Upper lobe of left lung (tissue), 6 donors: Measurements from ENCODE around the gene SAMD8. TPM values are rescaled to one million over a fixed set of nuclear protein-coding genes. Genes with fewer than 3 reads are reported as not detected.

Experiments
- ATAC-seq, 2 donors: fragments of 200-7000 bp; cut with Tn5 transposase; one replicate each; pipeline ENCODE4 v1.9.1; 2022; ENCODE audit warnings: mild to moderate bottlenecking in 2 of 2, moderate library complexity in 2 of 2; ENCODE audit not compliant: low FRiP score in 2 of 2
- DNase-seq, 2 donors: peaks; one replicate each; pipeline ENCODE4 v3.0.0-alpha.2; 2019 to 2020
- H3K27ac ChIP-seq, 4 donors: fragments of 200-600 bp; sonication (generic); one replicate each; pipeline ENCODE4 v1.5.1; 2016 to 2019
- H3K27me3 ChIP-seq, 4 donors: fragments of 200-600 bp; sonication (generic); one replicate each; pipeline ENCODE4 v1.5.1; 2017 to 2019
- H3K36me3 ChIP-seq, 4 donors: fragments of 200-600 bp; sonication (generic); one replicate each; pipeline ENCODE4 v1.5.1; 2016 to 2019
- H3K4me1 ChIP-seq, 4 donors: fragments of 200-600 bp; sonication (generic); one replicate each; pipeline ENCODE4 v1.5.1; 2018 to 2019
- H3K4me3 ChIP-seq, 4 donors: fragments of 200-600 bp; sonication (generic); one replicate each; pipeline ENCODE4 v1.5.1; 2017 to 2019; ENCODE audit warnings: mild to moderate bottlenecking in 2 of 4, moderate library complexity in 1 of 4
- H3K9me3 ChIP-seq, 4 donors: fragments of 200-600 bp; sonication (generic); one replicate each; pipeline ENCODE4 v1.5.1; 2018 to 2019
- CTCF ChIP-seq, 6 experiments: fragments of 450-650 bp in 4 of 6; fragments of 200-600 bp in 2 of 6; sonication (generic) in 2 of 6; IDR thresholded peaks; one replicate each; pipeline ENCODE4 v1.5.1; 2016 to 2019; ENCODE audit warnings: antibody characterized with exemption in 6 of 6
- EP300 ChIP-seq, 4 donors: sonication (generic); formaldehyde crosslinking; IDR thresholded peaks; one replicate each; pipeline ENCODE4 v1.5.1; 2017; ENCODE audit warnings: antibody characterized with exemption in 4 of 4, control low read depth in 2 of 4
- POLR2A ChIP-seq, 4 donors: fragments of 450-650 bp; IDR thresholded peaks; one replicate each; pipeline ENCODE4 v1.5.1; 2016 to 2017; ENCODE audit warnings: antibody characterized with exemption in 4 of 4, mild to moderate bottlenecking in 2 of 4
- POLR2AphosphoS5 ChIP-seq, 2 donors: sonication (generic); formaldehyde crosslinking; IDR thresholded peaks; one replicate each; pipeline ENCODE4 v1.5.1; 2017; ENCODE audit warnings: antibody characterized with exemption in 2 of 2
- WGBS, 2 donors: methylation state at CpG; one replicate each; pipeline ENCODE4 v1.1.5; 2017 to 2018; 5-methylcytosine and 5-hydroxymethylcytosine counted together
- total RNA-seq, 6 donors: library from RNA; depleted of rRNA in 4 of 6; stranded (reverse); fragments of >200 nt in 4 of 6; gene quantifications; one replicate each; pipeline versions ENCODE4 v1.1.0 to v1.2.1, GENCODE V29; 2016 to 2021
- donor health status: DM: no; HTN: no; CAD: no; lungs with moderate emphysema.
- donor health status: DM: no; HTN: yes; CAD: no; lungs with severe emphysema.

The SAMD8 gene
- total RNA-seq, 6 donors from 2014 or later: 8.4 to 36.2 (median 18.0) TPM

DNA sequence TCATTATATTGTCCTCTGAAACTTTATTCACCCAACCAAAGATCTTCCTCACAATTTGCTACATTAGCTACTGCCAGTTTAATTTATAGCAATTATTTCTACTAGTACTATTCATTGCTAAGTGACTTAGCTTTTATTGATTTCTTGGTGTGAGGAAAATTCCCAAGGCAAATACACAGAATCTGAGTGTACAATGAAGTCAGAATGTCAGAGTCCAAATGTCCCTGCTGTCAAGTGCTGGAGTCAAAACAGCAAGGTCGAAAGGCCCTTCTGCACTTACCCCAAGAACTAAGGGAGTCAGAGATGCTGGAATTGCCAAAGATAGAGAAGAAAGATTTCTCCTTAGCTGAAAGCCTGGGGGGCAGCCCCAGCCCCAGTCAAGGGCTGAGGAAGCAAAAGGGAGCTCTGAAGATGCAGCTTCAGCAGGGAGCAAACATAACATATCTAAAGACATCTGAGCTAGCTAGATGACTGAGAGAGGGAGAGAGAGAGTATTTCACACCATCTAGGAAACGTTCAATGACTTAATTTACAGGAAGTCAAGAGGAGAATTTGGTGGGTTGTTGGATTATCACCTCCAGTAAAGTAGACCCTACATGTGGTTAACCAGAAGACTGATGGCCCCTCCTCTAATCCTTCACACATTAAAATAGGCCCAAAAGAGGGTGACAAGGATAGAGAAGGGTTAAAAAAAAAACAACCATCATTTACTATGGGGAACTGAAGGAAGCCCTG is 36.6 kb upstream of the SAMD8 start:
- WGBS, 2 donors: 44 to 78% methylated on average over 2 of the region's 2 CpGs
- H3K36me3 ChIP-seq: no peaks in the 10 kb centered on the region
- peaks cover 0 to 8% (median 0%) of the 10 kb centered on the region in 4 donors for H3K4me1 ChIP-seq
- H3K4me3 ChIP-seq: no peak overlapping the region
- DNase-seq (no peak), ATAC-seq (no peak)
- no peaks in the 10 kb centered on the region for H3K9me3 ChIP-seq
- H3K27ac ChIP-seq: no peak overlapping the region
- TF ChIP-seq POLR2AphosphoS5 (IDR thresholded peaks at IDR 0.05) (no peak), POLR2A (IDR thresholded peaks at IDR 0.05) (no peak), CTCF (IDR thresholded peaks at IDR 0.05) (no peak), EP300 (IDR thresholded peaks at IDR 0.05) (no peak)
- no peaks in the 10 kb centered on the region for H3K27me3 ChIP-seq

DNA sequence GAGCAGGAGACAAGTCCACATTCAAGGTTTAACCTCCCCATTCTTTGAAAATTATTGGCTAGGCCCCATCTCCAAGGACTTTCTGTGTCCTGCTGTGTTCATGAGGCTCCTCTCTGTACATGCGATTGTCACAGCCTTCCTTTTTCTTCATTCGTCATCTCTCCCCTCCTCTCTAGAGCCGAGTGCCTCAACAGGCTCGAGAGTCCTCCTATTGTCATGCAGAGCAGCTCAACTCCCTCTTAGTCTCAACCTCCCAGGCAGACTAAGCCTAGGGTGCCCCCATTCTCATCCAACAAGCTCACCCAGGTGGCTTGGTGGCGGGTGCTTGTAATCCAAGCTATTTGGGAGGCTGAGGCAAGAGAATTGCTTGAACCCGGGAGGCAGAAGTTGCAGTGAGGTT is 35.1 kb upstream of the SAMD8 start:
- H3K4me3 ChIP-seq: no peak overlapping the region
- no peak for ATAC-seq
- no peak overlapping the region for H3K27ac ChIP-seq
- DNase-seq: no peak
- TF ChIP-seq EP300 (IDR thresholded peaks at IDR 0.05) (no peak), CTCF (IDR thresholded peaks at IDR 0.05) (no peak), POLR2AphosphoS5 (IDR thresholded peaks at IDR 0.05) (no peak), POLR2A (IDR thresholded peaks at IDR 0.05) (no peak)
- WGBS, 2 donors: 92% methylated on average over 6 of the region's 6 CpGs
- peaks cover 0 to under 1% (median 0%) of the 10 kb centered on the region in 4 donors for H3K4me1 ChIP-seq
- no peaks in the 10 kb centered on the region for H3K36me3 ChIP-seq
- H3K9me3 ChIP-seq: peaks cover 0 to under 1% (median 0%) of the 10 kb centered on the region in 4 donors
- H3K27me3 ChIP-seq: no peaks in the 10 kb centered on the region

DNA sequence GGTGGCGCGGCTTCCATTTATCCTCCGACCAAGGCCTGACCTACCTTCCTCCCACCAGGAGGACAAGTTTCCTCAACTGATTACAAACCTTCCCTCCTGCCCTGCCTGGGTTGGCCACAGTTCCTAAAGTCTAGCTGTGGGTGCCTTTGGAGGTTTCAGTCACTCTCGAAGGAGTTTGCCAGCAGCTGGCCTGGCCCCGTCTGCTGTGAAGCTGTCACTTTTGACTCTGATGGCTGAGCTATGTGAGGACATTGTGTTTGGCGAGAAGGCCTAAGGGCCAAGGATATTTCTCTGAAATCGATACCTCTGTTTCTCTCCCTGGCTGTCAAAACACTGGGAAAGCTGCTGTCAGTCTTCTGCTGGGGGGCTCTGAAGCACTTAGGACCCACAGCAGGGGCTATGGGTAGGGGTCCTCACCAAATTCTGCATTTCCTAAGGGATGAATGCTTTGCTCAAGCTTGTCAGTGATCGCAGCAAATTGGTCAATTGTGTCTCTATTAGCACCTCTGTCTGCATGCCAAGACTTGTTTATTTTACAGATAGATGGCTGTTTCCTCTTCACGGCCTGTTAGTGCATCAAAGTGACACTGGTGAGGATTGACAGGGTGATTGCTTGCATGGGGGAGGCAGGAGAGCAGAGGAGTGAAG is 31.9 kb upstream of the SAMD8 start:
- Histone ChIP-seq H3K4me1 (no peaks in the 10 kb centered on the region), H3K9me3 (peaks cover 0 to 3% (median 0%) of the 10 kb centered on the region in 4 donors), H3K36me3 (no peaks in the 10 kb centered on the region), H3K4me3 (no peak overlapping the region), H3K27me3 (no peaks in the 10 kb centered on the region), H3K27ac (no peak overlapping the region)
- DNase-seq (no peak), ATAC-seq (no peak)
- TF ChIP-seq EP300 (IDR thresholded peaks at IDR 0.05) (no peak), POLR2AphosphoS5 (IDR thresholded peaks at IDR 0.05) (no peak), CTCF (IDR thresholded peaks at IDR 0.05) (no peak), POLR2A (IDR thresholded peaks at IDR 0.05) (no peak)
- 79 to 81% methylated on average over 7 to 9 of the region's 9 CpGs for WGBS, 2 donors

GRCh38 chr10:75080554-75080953 is 30.9 kb upstream of the SAMD8 start:
- peaks cover 0 to 3% (median 0%) of the 10 kb centered on the region in 4 donors for H3K9me3 ChIP-seq
- 93 to 94% methylated on average over 4 of the region's 4 CpGs for WGBS, 2 donors
- H3K4me3 ChIP-seq: no peak overlapping the region
- no peak for ATAC-seq
- H3K4me1 ChIP-seq: no peaks in the 10 kb centered on the region
- DNase-seq: no peak
- no peak overlapping the region for H3K27ac ChIP-seq
- TF ChIP-seq CTCF (IDR thresholded peaks at IDR 0.05): no peak
- no peak for TF ChIP-seq POLR2A (IDR thresholded peaks at IDR 0.05)
- no peak for TF ChIP-seq EP300 (IDR thresholded peaks at IDR 0.05)
- no peak for TF ChIP-seq POLR2AphosphoS5 (IDR thresholded peaks at IDR 0.05)
- no peaks in the 10 kb centered on the region for H3K36me3 ChIP-seq
- no peaks in the 10 kb centered on the region for H3K27me3 ChIP-seq
